Nephron (organoid): ENCODE data around the gene HSF5.

Experiments used
- H3K27ac Mint-ChIP-seq, 3 experiments: 2 replicates each; pipeline ENCODE4 v1.8.0; 2020; ENCODE audit warnings: mixed read lengths in 3 of 3, mild to moderate bottlenecking in 2 of 3, moderate library complexity in 1 of 3
- H3K27me3 Mint-ChIP-seq: 2 replicates; pipeline ENCODE4 v1.8.0; 2021; ENCODE audit warnings: low read depth, mild to moderate bottlenecking, moderate library complexity, mixed read lengths
- H3K36me3 Mint-ChIP-seq: 2 replicates; pipeline ENCODE4 v1.8.0; 2020; ENCODE audit warnings: low read depth, mixed read lengths
- H3K4me1 Mint-ChIP-seq: 2 replicates; pipeline ENCODE4 v1.8.0; 2020; ENCODE audit warnings: mixed read lengths
- H3K4me3 Mint-ChIP-seq, 3 experiments: 2 replicates each; pipeline ENCODE4 v1.8.0; 2020; ENCODE audit warnings: mild to moderate bottlenecking in 3 of 3, mixed read lengths in 3 of 3, moderate library complexity in 2 of 3
- H3K9me3 Mint-ChIP-seq: 2 replicates; pipeline ENCODE4 v1.8.0; 2020; ENCODE audit warnings: mixed read lengths
- TF ChIP-seq, protein P1 (sequence below), 3 experiments: fragments of 200-600 bp; sonication (generic); IDR thresholded peaks; one replicate each; pipeline ENCODE4 v1.5.0; 2021; ENCODE audit warnings: antibody characterized with exemption in 3 of 3; ENCODE audit not compliant: unreplicated experiment in 3 of 3

The HSF5 gene

DNA sequence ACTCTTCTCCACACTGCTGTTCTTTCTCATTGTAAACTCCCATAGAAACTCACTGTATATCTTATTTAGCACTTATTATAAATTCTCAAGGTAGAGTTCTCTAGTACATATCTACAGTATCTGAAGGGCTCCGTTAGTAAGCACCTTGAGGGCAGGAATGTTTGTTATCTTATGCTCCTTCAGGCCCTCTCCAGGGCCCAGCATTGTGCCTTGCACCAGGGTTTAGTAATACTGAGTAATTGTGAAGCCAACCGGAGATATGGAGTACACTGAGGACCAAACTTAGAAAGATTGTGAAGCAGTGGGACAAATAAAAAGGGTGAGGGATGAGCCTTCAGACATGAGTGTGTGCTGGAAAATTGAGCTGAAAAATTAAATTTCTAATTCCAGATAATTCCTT is 97.3 kb downstream of the HSF5 start:
- Mint-ChIP-seq H3K9me3 (no peaks in the 10 kb centered on the region), H3K4me3 (no peak overlapping the region), H3K36me3 (no peaks in the 10 kb centered on the region), H3K27ac (peak overlapping the region; percentile 90 to 94 (median 93)), H3K4me1 (peaks cover 23% of the 10 kb centered on the region), H3K27me3 (no peaks in the 10 kb centered on the region)
- TF ChIP-seq, protein P1, sequence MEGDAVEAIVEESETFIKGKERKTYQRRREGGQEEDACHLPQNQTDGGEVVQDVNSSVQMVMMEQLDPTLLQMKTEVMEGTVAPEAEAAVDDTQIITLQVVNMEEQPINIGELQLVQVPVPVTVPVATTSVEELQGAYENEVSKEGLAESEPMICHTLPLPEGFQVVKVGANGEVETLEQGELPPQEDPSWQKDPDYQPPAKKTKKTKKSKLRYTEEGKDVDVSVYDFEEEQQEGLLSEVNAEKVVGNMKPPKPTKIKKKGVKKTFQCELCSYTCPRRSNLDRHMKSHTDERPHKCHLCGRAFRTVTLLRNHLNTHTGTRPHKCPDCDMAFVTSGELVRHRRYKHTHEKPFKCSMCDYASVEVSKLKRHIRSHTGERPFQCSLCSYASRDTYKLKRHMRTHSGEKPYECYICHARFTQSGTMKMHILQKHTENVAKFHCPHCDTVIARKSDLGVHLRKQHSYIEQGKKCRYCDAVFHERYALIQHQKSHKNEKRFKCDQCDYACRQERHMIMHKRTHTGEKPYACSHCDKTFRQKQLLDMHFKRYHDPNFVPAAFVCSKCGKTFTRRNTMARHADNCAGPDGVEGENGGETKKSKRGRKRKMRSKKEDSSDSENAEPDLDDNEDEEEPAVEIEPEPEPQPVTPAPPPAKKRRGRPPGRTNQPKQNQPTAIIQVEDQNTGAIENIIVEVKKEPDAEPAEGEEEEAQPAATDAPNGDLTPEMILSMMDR (IDR thresholded peaks at IDR 0.05; ENCODE audit: unreplicated experiment in 3 of 3), result no peak

DNA sequence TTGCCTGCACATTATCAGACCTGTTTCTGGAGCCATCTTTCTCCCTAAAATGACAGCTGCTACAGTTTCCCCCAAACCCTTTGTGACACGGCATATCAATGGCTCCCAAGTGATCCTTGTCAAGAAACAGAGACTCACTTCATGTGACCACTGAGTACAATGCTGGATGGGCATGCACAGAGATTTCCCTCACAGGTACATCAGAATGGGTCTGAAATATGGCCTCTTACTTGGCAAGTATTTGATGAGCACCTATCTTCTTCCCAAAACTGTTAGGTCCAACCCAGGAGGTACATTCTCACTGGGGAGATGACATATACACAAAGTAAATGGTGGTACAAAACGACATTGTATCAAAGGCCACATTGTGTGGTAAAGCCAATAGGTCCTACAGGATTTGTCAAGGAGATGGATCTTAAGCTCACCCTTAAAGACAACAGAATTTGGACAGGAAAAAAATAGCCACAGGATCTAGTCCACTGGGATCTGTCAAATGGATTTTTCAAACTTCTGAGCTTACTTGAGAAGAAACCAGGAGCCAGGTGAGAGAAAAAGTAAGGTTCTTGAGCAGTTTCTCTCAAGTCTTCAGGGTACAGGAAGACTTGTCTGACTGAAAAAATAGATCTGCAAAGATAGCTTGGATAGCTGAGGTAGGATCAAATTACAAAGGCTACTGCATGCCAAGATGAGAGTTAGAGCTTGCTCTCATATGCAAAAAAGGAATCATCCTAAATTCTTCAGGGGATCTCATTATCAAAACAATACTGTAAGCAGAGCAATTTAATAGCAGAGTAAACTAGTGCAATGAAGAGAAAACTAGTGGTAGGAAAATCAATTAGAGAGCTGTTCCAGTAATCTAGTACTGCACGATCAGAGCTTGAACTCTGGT is 99.7 kb downstream of the HSF5 start:
- H3K4me1 Mint-ChIP-seq, result peaks cover 42% of the 10 kb centered on the region
- no peak overlapping the region for H3K4me3 Mint-ChIP-seq
- H3K36me3 Mint-ChIP-seq, result no peaks in the 10 kb centered on the region
- no peaks in the 10 kb centered on the region for H3K27me3 Mint-ChIP-seq
- H3K9me3 Mint-ChIP-seq, result no peaks in the 10 kb centered on the region
- TF ChIP-seq, protein P1 (IDR thresholded peaks at IDR 0.05; ENCODE audit: unreplicated experiment in 3 of 3), result no peak
- H3K27ac Mint-ChIP-seq, result peak overlapping the region; percentile 13 to 85 (median 69)

DNA sequence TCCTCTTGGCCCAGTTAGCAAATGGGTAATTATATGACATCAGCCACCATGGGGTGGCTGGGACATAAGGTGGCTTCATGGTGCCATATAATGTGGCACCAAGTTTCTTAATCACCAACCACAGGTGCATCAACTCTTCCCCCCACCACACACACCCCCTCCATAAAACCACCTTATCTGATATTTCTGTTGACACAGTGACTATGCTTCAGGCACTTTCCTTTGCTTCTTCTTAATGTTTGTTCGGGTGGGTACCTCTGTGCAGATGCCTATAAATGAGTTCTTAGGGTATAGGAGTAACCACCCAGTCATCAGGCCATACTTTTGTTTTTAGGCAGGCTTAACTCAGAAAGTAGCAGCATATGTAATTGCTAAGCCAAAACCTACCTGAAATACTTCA is 100.4 kb downstream of the HSF5 start:
- TF ChIP-seq, protein P1 (IDR thresholded peaks at IDR 0.05; ENCODE audit: unreplicated experiment in 3 of 3), result no peak
- peaks cover 45% of the 10 kb centered on the region for H3K4me1 Mint-ChIP-seq
- H3K27me3 Mint-ChIP-seq, result no peaks in the 10 kb centered on the region
- no peak overlapping the region for H3K4me3 Mint-ChIP-seq
- no peaks in the 10 kb centered on the region for H3K36me3 Mint-ChIP-seq
- H3K27ac Mint-ChIP-seq, result peak overlapping the region in 2 of 3 experiments; percentile 69 to 85
- no peaks in the 10 kb centered on the region for H3K9me3 Mint-ChIP-seq

DNA sequence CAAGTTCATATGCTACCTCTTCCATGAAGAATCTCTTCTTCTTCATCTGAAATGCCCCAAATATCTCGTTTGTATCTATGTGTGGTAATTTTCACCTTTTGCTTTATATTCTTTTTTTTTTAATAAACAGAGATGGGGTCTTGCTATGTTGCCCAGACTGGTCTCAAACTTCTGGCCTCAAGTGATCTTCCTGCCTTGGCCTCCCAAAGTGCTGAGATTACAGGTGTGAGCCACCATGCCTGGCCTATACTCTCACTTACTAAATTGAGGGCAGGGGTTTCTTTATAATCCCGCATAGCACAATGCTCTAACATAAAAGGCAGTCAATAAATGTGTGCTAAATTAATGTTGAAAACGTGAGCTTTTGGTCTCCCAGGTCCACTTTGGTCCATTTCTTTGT is 101.5 kb downstream of the HSF5 start:
- Mint-ChIP-seq H3K36me3 (no peaks in the 10 kb centered on the region), H3K4me3 (no peak overlapping the region), H3K27ac (peak overlapping the region in 1 of 3 experiments; percentile 7), H3K4me1 (peaks cover 52% of the 10 kb centered on the region), H3K9me3 (no peaks in the 10 kb centered on the region), H3K27me3 (no peaks in the 10 kb centered on the region)
- TF ChIP-seq, protein P1 (IDR thresholded peaks at IDR 0.05; ENCODE audit: unreplicated experiment in 3 of 3), result no peak

DNA sequence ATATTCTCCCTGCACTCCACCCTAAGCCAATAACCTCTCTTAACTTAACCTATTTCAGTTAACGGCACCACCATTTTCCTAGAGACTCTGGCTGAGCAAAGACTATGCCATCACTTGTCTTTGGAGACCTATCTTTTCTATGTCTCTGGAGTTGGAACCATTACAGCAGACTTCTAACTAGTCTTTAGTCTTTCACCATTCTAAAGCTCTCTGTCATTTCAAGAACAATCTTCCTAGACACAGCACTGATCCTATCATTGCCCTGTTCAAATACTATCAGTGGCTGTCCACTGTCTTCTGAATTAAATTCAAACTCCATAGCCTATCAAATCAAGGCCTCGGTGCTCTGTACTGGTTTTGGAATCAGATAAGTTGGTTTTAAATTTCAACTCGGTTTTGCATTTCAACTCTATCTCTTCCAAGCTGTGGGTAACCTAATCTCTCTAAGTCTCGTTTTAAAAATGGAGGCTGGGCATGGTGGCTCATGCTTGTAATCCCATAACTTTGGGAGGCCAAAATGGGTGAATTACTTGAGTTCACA is 102.8 kb downstream of the HSF5 start:
- Mint-ChIP-seq H3K4me1 (peaks cover 53% of the 10 kb centered on the region), H3K4me3 (no peak overlapping the region), H3K27ac (peak overlapping the region in 2 of 3 experiments; percentile 32 to 38), H3K9me3 (no peaks in the 10 kb centered on the region), H3K27me3 (peaks cover 4% of the 10 kb centered on the region), H3K36me3 (no peaks in the 10 kb centered on the region)
- TF ChIP-seq, protein P1 (IDR thresholded peaks at IDR 0.05; ENCODE audit: unreplicated experiment in 3 of 3), result no peak
